Osteoblast (primary cell): Measurements from ENCODE around the gene CSH2. TPM values are rescaled to one million over a fixed set of nuclear protein-coding genes. Genes with fewer than 3 reads are reported as not detected.
A peak's percentile ranks its signal among the peaks of the same experiment; 100 is the strongest.

Source experiments
- DNase-seq: peaks from one replicate; pipeline ENCODE4 v3.0.0; 2011; ENCODE audit warnings: low spot score, mixed read lengths; ENCODE audit not compliant: insufficient read length; ENCODE audit errors: missing footprints
- H2AFZ ChIP-seq: 2 replicates; pipeline ENCODE4 v1.6.0; 2011; ENCODE audit warnings: mild to moderate bottlenecking, low read length
- H3K27ac ChIP-seq: 2 replicates; pipeline ENCODE4 v1.5.1; 2011; ENCODE audit warnings: mild to moderate bottlenecking, low read depth, low read length, moderate library complexity
- H3K27me3 ChIP-seq: 2 replicates; pipeline ENCODE4 v1.6.0; 2012; ENCODE audit warnings: mild to moderate bottlenecking, control low read depth, inconsistent platforms, low read length, moderate library complexity; ENCODE audit not compliant: insufficient read depth
- H3K36me3 ChIP-seq: 2 replicates; pipeline ENCODE4 v1.5.1; 2011; ENCODE audit warnings: mild to moderate bottlenecking, low read length, control low read depth, moderate library complexity; ENCODE audit not compliant: insufficient read depth
- H3K4me1 ChIP-seq: 2 replicates; pipeline ENCODE4 v1.5.1; 2011; ENCODE audit warnings: mild to moderate bottlenecking, low read length, control low read depth, moderate library complexity; ENCODE audit not compliant: insufficient read depth
- H3K4me2 ChIP-seq: 2 replicates; pipeline ENCODE4 v1.6.0; 2011; ENCODE audit warnings: mild to moderate bottlenecking, low read length; ENCODE audit not compliant: insufficient read depth
- H3K4me3 ChIP-seq: fragments of 200-600 bp; sonication (generic); 3 replicates; pipeline ENCODE4 v1.5.1; 2012; ENCODE audit warnings: mild to moderate bottlenecking, low read length, inconsistent platforms; ENCODE audit not compliant: insufficient read depth
- H3K79me2 ChIP-seq: 2 replicates; pipeline ENCODE4 v1.6.0; 2012; ENCODE audit warnings: mild to moderate bottlenecking, low read length, control low read depth, inconsistent platforms; ENCODE audit not compliant: insufficient read depth
- H3K9me3 ChIP-seq: 2 replicates; pipeline ENCODE4 v1.5.1; 2011; ENCODE audit warnings: low read depth, low read length, control low read depth
- H4K20me1 ChIP-seq: 2 replicates; pipeline ENCODE4 v1.6.0; 2012; ENCODE audit warnings: mild to moderate bottlenecking, low read length, control low read depth; ENCODE audit not compliant: insufficient read depth
- CTCF ChIP-seq: IDR thresholded peaks from 2 replicates; pipeline ENCODE4 v1.5.1; 2011; ENCODE audit warnings: mild to moderate bottlenecking, low read depth, low read length, moderate library complexity; ENCODE audit errors: extremely low read depth
- total RNA-seq: library from RNA; depleted of rRNA; stranded (reverse); fragments of >200 nt; gene quantifications from 2 replicates; pipeline ENCODE4 v1.2.3, GENCODE V29; 2012

Gene CSH2
- total RNA-seq, 1 donor = not detected

- Histone ChIP-seq H3K4me1 (peaks cover 21% of the 10 kb centered on the region), H3K79me2 (peaks cover 59% of the 10 kb centered on the region), H3K36me3 (peaks cover 71% of the 10 kb centered on the region), H4K20me1 (peaks cover 22% of the 10 kb centered on the region), H3K4me3 (no peak overlapping the region), H2AFZ (no peak overlapping the region), H3K4me2 (peak overlapping the region; percentile 96), H3K9me3 (no peaks in the 10 kb centered on the region), H3K27me3 (no peaks in the 10 kb centered on the region), H3K27ac (peak overlapping the region; percentile 1)
- no peak for DNase-seq
- no peak for TF ChIP-seq CTCF
These were observed 44.5 kb downstream of the CSH2 start for GRCh38 chr17:63828936-63829335.

- H3K9me3 ChIP-seq = no peaks in the 10 kb centered on the region
- no peaks in the 10 kb centered on the region for H3K27me3 ChIP-seq
- peaks cover 22% of the 10 kb centered on the region for H4K20me1 ChIP-seq
- no peak for TF ChIP-seq CTCF
- H3K4me1 ChIP-seq = peaks cover 21% of the 10 kb centered on the region
- H2AFZ ChIP-seq = peak overlapping the region; percentile 98
- peaks cover 68% of the 10 kb centered on the region for H3K36me3 ChIP-seq
- H3K27ac ChIP-seq = peak overlapping the region; percentile 99
- H3K4me3 ChIP-seq = peak overlapping the region; percentile 97
- DNase-seq = no peak
- H3K79me2 ChIP-seq = peaks cover 66% of the 10 kb centered on the region
- H3K4me2 ChIP-seq = peak overlapping the region; percentile 96
These were observed 45.7 kb downstream of the CSH2 start for GRCh38 chr17:63827801-63828221.

- Histone ChIP-seq H3K36me3 (peaks cover 68% of the 10 kb centered on the region), H3K4me3 (peak within 1 kb of the TSS; percentile 97), H3K27ac (peak within 1 kb of the TSS; percentile 99), H3K4me1 (peaks cover 21% of the 10 kb centered on the region), H3K9me3 (no peaks in the 10 kb centered on the region), H2AFZ (peak within 1 kb of the TSS; percentile 98), H3K4me2 (peak within 1 kb of the TSS; percentile 96), H4K20me1 (peaks cover 22% of the 10 kb centered on the region), H3K27me3 (no peaks in the 10 kb centered on the region), H3K79me2 (peaks cover 69% of the 10 kb centered on the region)
- peak; percentile 98 for DNase-seq
- TF ChIP-seq CTCF = no peak
These were observed 46.3 kb downstream of the CSH2 start, which contains the start of the genes FTSJ3 and PSMC5 for GRCh38 chr17:63827002-63827800. FTSJ3 (minus strand) TSS chr17:63827663; CDS start chr17:63826902, 761 bp downstream. PSMC5 (plus strand) TSS chr17:63827431; CDS start chr17:63827491, 60 bp downstream.

GRCh38 chr17:63826468-63827001 lies 46.9 kb downstream of the CSH2 start:
- H3K4me3 ChIP-seq = peak overlapping the region; percentile 97
- peak; percentile 90 for DNase-seq
- peaks cover 21% of the 10 kb centered on the region for H3K4me1 ChIP-seq
- H3K27ac ChIP-seq = peak overlapping the region; percentile 99
- H3K27me3 ChIP-seq = no peaks in the 10 kb centered on the region
- peaks cover 26% of the 10 kb centered on the region for H4K20me1 ChIP-seq
- H3K79me2 ChIP-seq = peaks cover 73% of the 10 kb centered on the region
- peak overlapping the region; percentile 96 for H3K4me2 ChIP-seq
- TF ChIP-seq CTCF = no peak
- H3K36me3 ChIP-seq = peaks cover 68% of the 10 kb centered on the region
- H3K9me3 ChIP-seq = no peaks in the 10 kb centered on the region
- H2AFZ ChIP-seq = peak overlapping the region; percentile 98
